Progenitor cell of endocrine pancreas (in vitro differentiated cells): ENCODE data around the gene EMC9. TPM values are rescaled to one million over a fixed set of nuclear protein-coding genes. Genes with fewer than 3 reads are reported as not detected.

ENCODE experiments used
- DNase-seq: peaks from one replicate; pipeline ENCODE4 v3.0.0; 2021; ENCODE audit warnings: low spot score; ENCODE audit not compliant: unreplicated experiment
- H3K27ac Mint-ChIP-seq: 2 replicates; pipeline ENCODE4 v1.8.0; 2021; ENCODE audit warnings: mild to moderate bottlenecking, moderate library complexity, mixed read lengths
- H3K27me3 Mint-ChIP-seq: 2 replicates; pipeline ENCODE4 v1.8.0; 2021; ENCODE audit warnings: mixed read lengths
- H3K36me3 Mint-ChIP-seq: 2 replicates; pipeline ENCODE4 v1.8.0; 2022; ENCODE audit warnings: mixed read lengths; ENCODE audit not compliant: insufficient read depth
- H3K4me1 Mint-ChIP-seq: 2 replicates; pipeline ENCODE4 v1.8.0; 2021; ENCODE audit warnings: low read depth, mixed read lengths
- H3K4me3 Mint-ChIP-seq: 2 replicates; pipeline ENCODE4 v1.8.0; 2021; ENCODE audit warnings: low read depth, mild to moderate bottlenecking, moderate library complexity, mixed read lengths
- H3K9me3 Mint-ChIP-seq: 2 replicates; pipeline ENCODE4 v1.8.0; 2021; ENCODE audit warnings: low read depth, mixed read lengths
- CTCF ChIP-seq: fragments of 200-600 bp; sonication (generic); IDR thresholded peaks from one replicate; pipeline ENCODE4 v1.5.0; 2021; ENCODE audit warnings: antibody characterized with exemption, mild to moderate bottlenecking; ENCODE audit not compliant: unreplicated experiment
- total RNA-seq: library from RNA; stranded (reverse); gene quantifications from 2 replicates; pipeline ENCODE4 v1.2.1, GENCODE V29; 2021

The EMC9 gene
- total RNA-seq, 1 donor from 2014 or later: 22.9 TPM

GRCh38 chr14:24179294-24179960 lies 38.0 kb upstream of the EMC9 start:
- Mint-ChIP-seq H3K4me3 (no peak overlapping the region), H3K36me3 (peaks cover 37% of the 10 kb centered on the region), H3K27me3 (no peaks in the 10 kb centered on the region), H3K4me1 (peaks cover 9% of the 10 kb centered on the region), H3K27ac (peak overlapping the region; percentile 87), H3K9me3 (no peaks in the 10 kb centered on the region)
- no peak for DNase-seq
- TF ChIP-seq CTCF: no peak

GRCh38 chr14:24178399-24179178 lies 37.2 kb upstream of the EMC9 start:
- H3K9me3 Mint-ChIP-seq: no peaks in the 10 kb centered on the region
- H3K4me3 Mint-ChIP-seq: no peak overlapping the region
- TF ChIP-seq CTCF: no peak
- peak overlapping the region; percentile 87 for H3K27ac Mint-ChIP-seq
- peaks cover 39% of the 10 kb centered on the region for H3K36me3 Mint-ChIP-seq
- DNase-seq: no peak
- H3K27me3 Mint-ChIP-seq: no peaks in the 10 kb centered on the region
- H3K4me1 Mint-ChIP-seq: peaks cover 13% of the 10 kb centered on the region

- no peak overlapping the region for H3K4me3 Mint-ChIP-seq
- no peaks in the 10 kb centered on the region for H3K27me3 Mint-ChIP-seq
- H3K27ac Mint-ChIP-seq: peak overlapping the region; percentile 84
- no peak for DNase-seq
- TF ChIP-seq CTCF: no peak
- no peaks in the 10 kb centered on the region for H3K9me3 Mint-ChIP-seq
- peaks cover 19% of the 10 kb centered on the region for H3K4me1 Mint-ChIP-seq
- peaks cover 37% of the 10 kb centered on the region for H3K36me3 Mint-ChIP-seq
These were observed 36.5 kb upstream of the EMC9 start for GRCh38 chr14:24177891-24178290.

- Mint-ChIP-seq H3K36me3 (peaks cover 37% of the 10 kb centered on the region), H3K9me3 (no peaks in the 10 kb centered on the region), H3K4me1 (peaks cover 20% of the 10 kb centered on the region), H3K4me3 (peak overlapping the region; percentile 16), H3K27ac (peak overlapping the region; percentile 84), H3K27me3 (no peaks in the 10 kb centered on the region)
- no peak for TF ChIP-seq CTCF
- no peak for DNase-seq
These were observed 35.8 kb upstream of the EMC9 start for GRCh38 chr14:24177041-24177825.

GRCh38 chr14:24176599-24176998 lies 35.2 kb upstream of the EMC9 start:
- Mint-ChIP-seq H3K36me3 (peaks cover 37% of the 10 kb centered on the region), H3K27ac (no peak overlapping the region)

More at GRCh38 chr14:24176599-24176998, 35.2 kb upstream of the EMC9 start:
- no peak for DNase-seq
- Mint-ChIP-seq H3K27me3 (no peaks in the 10 kb centered on the region), H3K9me3 (no peaks in the 10 kb centered on the region), H3K4me3 (no peak overlapping the region), H3K4me1 (peaks cover 20% of the 10 kb centered on the region)
- TF ChIP-seq CTCF: no peak
